Neural cell (in vitro differentiated cells): ENCODE data around the gene EVC.

Experiments used
- EZH2 ChIP-seq: fragments of 200-600, 300-800 bp; shearing (Covaris generic), sonication (generic); IDR thresholded peaks from 2 replicates; pipeline ENCODE4 v1.6.1; 2014; ENCODE audit warnings: antibody characterized with exemption, low read length, borderline replicate concordance, mild to moderate bottlenecking; ENCODE audit not compliant: insufficient read depth, poor library complexity, severe bottlenecking
- MXI1 ChIP-seq: fragments of 450-650 bp; conservative IDR thresholded peaks from 2 replicates; pipeline ENCODE4 v1.6.1; 2014; ENCODE audit warnings: antibody characterized with exemption, mild to moderate bottlenecking; ENCODE audit not compliant: poor library complexity, severe bottlenecking
- POLR2AphosphoS5 ChIP-seq: IDR thresholded peaks from 2 replicates; pipeline ENCODE4 v1.6.1; 2012
- RAD21 ChIP-seq: fragments of 450-650 bp; conservative IDR thresholded peaks from 2 replicates; pipeline ENCODE4 v1.6.1; 2014; ENCODE audit warnings: antibody characterized with exemption, mild to moderate bottlenecking, moderate library complexity
- SMC3 ChIP-seq: fragments of 450-650 bp; conservative IDR thresholded peaks from 2 replicates; pipeline ENCODE4 v1.6.1; 2014; ENCODE audit warnings: antibody characterized with exemption, mild to moderate bottlenecking, moderate library complexity; ENCODE audit not compliant: poor library complexity
- TAF1 ChIP-seq: IDR thresholded peaks from 2 replicates; pipeline ENCODE4 v1.6.1; 2012; ENCODE audit warnings: low read depth
- TF ChIP-seq, protein P1 (sequence below): fragments of 450-650 bp; IDR thresholded peaks from 2 replicates; pipeline ENCODE4 v1.5.1; 2014; ENCODE audit warnings: antibody characterized with exemption, mild to moderate bottlenecking, moderate library complexity; ENCODE audit not compliant: poor library complexity, severe bottlenecking

- TF ChIP-seq, protein P1, sequence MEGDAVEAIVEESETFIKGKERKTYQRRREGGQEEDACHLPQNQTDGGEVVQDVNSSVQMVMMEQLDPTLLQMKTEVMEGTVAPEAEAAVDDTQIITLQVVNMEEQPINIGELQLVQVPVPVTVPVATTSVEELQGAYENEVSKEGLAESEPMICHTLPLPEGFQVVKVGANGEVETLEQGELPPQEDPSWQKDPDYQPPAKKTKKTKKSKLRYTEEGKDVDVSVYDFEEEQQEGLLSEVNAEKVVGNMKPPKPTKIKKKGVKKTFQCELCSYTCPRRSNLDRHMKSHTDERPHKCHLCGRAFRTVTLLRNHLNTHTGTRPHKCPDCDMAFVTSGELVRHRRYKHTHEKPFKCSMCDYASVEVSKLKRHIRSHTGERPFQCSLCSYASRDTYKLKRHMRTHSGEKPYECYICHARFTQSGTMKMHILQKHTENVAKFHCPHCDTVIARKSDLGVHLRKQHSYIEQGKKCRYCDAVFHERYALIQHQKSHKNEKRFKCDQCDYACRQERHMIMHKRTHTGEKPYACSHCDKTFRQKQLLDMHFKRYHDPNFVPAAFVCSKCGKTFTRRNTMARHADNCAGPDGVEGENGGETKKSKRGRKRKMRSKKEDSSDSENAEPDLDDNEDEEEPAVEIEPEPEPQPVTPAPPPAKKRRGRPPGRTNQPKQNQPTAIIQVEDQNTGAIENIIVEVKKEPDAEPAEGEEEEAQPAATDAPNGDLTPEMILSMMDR, result no peak
- TF ChIP-seq RAD21 (no peak), TAF1 (no peak), SMC3 (no peak), EZH2 (no peak), MXI1 (no peak), POLR2AphosphoS5 (no peak)
Measured at GRCh38 chr4:5788144-5788543, 77.1 kb downstream of the EVC start.
